GM12865 (cell line): Measurements from ENCODE around the gene FHIP1B.

Source experiments
- DNase-seq: peaks from one replicate; pipeline ENCODE4 v3.0.0; 2010; ENCODE audit warnings: low read depth
- H3K4me3 ChIP-seq: 2 replicates; pipeline ENCODE4 v1.5.1; 2011; ENCODE audit warnings: mild to moderate bottlenecking, low read depth, low read length, control low read depth
- CTCF ChIP-seq: IDR thresholded peaks from 2 replicates; pipeline ENCODE4 v1.5.1; 2011; ENCODE audit warnings: low read length, control low read depth, low read depth, inconsistent platforms; ENCODE audit not compliant: insufficient read depth; ENCODE audit errors: missing control alignments

The FHIP1B gene

GRCh38 chr11:6240139-6240538 is 5.7 kb upstream of the FHIP1B start:
- TF ChIP-seq CTCF = no peak
- H3K4me3 ChIP-seq = no peak overlapping the region
- DNase-seq = no peak

GRCh38 chr11:6238902-6239301 is 4.5 kb upstream of the FHIP1B start, which contains the start of gene CNGA4:
Gene CNGA4, plus strand, starts transcription at chr11:6239089. Its CDS starts 118 bp downstream, at chr11:6239207.
- no peak for TF ChIP-seq CTCF
- no peak for DNase-seq
- H3K4me3 ChIP-seq = no peak within 1 kb of the TSS

DNA sequence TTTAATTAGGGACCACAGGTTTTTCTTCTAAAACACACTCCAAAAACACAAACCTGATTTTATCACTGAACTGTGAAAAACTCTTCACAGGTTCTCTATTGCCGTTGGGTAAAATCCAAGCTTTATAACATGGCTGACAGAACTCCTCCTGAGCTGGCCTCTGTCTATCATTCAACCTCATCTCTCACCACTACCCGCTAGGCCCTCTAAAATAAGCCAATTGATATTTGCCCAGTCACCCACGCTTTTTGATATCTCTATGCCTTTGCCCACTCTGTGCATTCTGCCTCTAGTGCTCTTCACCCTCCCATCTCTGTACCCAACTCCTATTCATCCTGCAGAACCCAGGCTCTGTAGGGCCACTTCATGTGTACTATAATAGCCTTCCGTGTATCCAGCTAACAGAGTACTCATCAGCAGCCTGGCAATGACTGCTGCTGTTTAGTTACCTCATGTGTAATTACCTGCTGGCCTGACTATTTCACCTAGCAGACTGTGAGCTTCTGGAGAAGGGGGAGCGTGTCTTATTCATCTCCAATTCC is 3.4 kb upstream of the FHIP1B start:
- DNase-seq = no peak
- no peak for TF ChIP-seq CTCF
- no peak overlapping the region for H3K4me3 ChIP-seq

DNA sequence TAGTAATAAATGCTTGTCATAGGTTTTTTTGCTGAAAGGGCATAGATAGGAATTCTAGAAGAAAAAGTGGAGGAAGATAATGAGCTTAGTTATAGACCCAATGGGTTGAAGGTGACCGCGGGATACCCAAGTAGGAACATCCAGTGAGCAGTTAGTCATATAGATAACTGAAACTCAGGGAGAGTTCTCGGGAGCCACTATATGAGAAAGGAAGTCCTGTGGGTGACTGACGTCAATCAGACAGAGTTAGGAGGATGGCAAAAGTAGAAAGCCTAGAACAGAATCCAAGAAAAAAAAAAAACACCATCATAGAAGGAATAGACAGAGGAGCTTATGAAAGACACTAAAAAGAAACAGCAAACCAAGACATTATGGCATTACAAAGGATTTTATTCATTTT is 2.8 kb upstream of the FHIP1B start:
- DNase-seq = no peak
- TF ChIP-seq CTCF = no peak
- H3K4me3 ChIP-seq = no peak overlapping the region

DNA sequence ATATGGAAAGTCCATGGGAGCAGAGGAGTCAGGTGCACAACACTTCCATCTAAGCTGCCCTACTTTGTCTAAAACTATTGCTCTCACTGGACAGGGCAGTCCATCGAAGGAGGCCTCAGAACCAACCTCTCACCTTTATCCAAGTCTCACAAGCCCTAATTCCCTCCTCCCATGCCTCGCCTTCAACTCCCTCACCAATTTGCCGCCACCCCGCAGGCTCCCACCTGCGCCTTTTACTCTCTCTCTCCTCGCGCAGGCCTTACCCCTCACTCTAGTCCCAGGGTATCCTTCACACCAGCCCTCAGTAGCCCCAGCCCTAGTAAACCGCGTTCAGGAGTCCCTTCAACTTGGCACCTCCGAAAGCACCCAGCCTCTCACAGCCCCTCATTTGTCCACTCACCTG is 451 bp downstream of the FHIP1B start:
- DNase-seq = no peak
- H3K4me3 ChIP-seq = peak overlapping the region; percentile 93

GRCh38 chr11:6232899-6233298 is 1.5 kb downstream of the FHIP1B start:
- H3K4me3 ChIP-seq = no peak overlapping the region
- TF ChIP-seq CTCF = no peak
- no peak for DNase-seq

More for the DNA sequence above, 451 bp downstream of the FHIP1B start:
- no peak for TF ChIP-seq CTCF

- DNase-seq = peak; percentile 16
- no peak for TF ChIP-seq CTCF
- no peak overlapping the region for H3K4me3 ChIP-seq
These were observed 4.5 kb downstream of the FHIP1B start for GRCh38 chr11:6229911-6230310.
